ENCODE data around the gene RPS3. TPM values are rescaled to one million over a fixed set of nuclear protein-coding genes. Genes with fewer than 3 reads are reported as not detected.

RPS3 gene
- total RNA-seq, 4 donors from 2014 or later = 1,101 to 2,606 (median 1,579) TPM

DNA sequence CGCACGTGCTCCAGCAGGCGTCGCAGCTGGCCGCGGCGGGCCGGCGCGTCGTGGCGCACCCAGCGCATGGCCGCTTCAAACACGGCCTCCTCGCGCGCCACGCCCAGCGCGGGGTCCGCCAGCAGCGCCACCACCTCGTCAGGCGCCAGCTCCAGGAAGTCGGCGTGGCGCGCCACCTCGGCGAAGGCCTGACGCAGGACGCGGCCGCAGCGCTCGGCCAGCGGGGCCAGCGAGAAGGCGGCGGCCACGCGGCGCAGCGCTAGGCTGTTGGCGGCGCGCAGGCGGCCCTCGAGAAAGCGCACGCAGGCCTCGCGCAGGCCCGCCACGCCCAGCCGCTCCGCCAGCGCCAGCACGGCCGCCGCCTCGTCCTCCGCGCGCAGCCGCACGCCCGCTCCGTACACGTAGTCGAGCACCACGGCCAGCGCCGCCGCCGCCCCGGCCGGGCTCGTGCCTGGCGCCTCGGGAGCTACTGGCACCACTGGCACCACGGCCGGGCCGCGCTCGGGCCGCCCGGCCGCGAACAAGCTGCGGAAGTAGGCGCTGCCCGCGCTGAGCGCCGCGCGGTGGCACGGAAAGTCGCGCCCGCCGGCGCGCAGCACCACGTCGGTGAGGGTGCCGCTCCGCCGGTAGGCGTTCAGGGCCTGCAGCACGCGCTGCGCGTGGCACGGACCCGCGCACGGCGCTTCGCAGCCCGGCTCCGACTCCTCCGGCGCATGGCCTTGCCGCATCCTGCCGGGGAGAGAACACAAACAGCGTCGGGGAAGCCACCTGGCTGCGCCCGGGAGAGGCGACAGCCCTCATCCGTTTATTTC lies 30.8 kb downstream of the RPS3 start:
- intact Hi-C loops (cut with DNase I) = no loop called here

DNA sequence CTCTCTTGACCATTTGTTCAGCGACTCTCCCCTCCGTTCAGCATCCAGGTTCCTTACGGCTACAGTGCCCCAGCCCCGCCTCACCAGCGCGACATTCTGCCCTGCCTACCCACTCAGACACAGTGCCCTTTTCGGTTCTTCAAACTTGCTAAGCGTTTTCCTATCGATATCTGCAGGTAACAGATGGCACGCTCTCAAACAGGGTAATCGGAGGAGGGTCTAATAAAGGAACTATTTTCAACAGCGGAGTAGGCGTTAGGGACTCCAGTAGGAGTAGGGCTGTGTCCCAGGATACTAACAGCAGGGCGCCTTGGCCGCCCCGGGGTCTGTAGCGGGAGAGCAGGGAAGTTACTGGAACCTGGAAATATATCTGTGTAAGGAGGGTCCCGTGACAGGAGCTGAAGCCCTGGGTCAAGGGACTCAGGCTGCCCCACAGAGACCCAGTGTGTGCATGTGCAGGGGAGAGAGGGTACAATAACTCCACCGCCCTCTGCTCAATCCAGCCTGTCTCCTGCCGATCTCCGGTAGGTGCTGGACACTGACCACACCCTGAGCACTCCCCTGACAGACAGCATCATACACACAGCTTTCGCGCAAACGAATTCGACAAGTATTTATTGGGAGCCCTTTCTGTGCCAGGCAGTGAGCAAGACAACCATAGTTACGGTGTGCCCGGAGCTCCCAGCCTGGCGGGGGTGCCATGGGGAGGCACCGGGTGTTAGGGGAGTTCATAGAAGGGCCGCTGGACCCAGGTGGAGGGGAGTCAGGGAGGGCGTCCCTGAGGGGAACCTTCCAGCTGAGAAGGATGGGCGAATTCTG lies 31.6 kb downstream of the RPS3 start:
- no peak for TF ChIP-seq POLR2A (IDR thresholded peaks at IDR 0.05)
- peak in 1 of 6 experiments; percentile 3 for TF ChIP-seq CTCF (IDR thresholded peaks at IDR 0.05)
- Histone ChIP-seq H3K36me3 (no peaks in the 10 kb centered on the region), H3K4me3 (peak overlapping the region; percentile 27 to 67 (median 39)), H3K27ac (no peak overlapping the region), H3K27me3 (peaks cover 0 to 72% (median 5%) of the 10 kb centered on the region in 4 donors), H3K9me3 (no peaks in the 10 kb centered on the region), H3K4me1 (peaks cover 3 to 35% (median 18%) of the 10 kb centered on the region in 3 donors)
- no peak for DNase-seq
- 23 to 29% methylated on average over 23 to 24 of the region's 32 CpGs for WGBS, 2 donors
- intact Hi-C loops (cut with DNase I) = no loop called here

More for the DNA sequence above, 30.8 kb downstream of the RPS3 start:
- no peaks in the 10 kb centered on the region for H3K36me3 ChIP-seq
- peak overlapping the region in 3 of 4 donors; percentile 3 to 70 (median 38) for H3K27ac ChIP-seq
- H3K9me3 ChIP-seq = no peaks in the 10 kb centered on the region
- TF ChIP-seq POLR2A (IDR thresholded peaks at IDR 0.05) = no peak
- peak in 2 of 6 experiments; percentile 0 to 3 for TF ChIP-seq CTCF (IDR thresholded peaks at IDR 0.05)
- H3K4me3 ChIP-seq = peak overlapping the region; percentile 27 to 67 (median 39)
- no peak for DNase-seq
- H3K4me1 ChIP-seq = peaks cover 3 to 35% (median 18%) of the 10 kb centered on the region in 3 donors
- WGBS, 2 donors = 0% methylated on average over 1 to 14 of the region's 134 CpGs
- H3K27me3 ChIP-seq = peaks cover 0 to 68% (median 5%) of the 10 kb centered on the region in 4 donors

- DNase-seq = no peak
- Histone ChIP-seq H3K4me3 (no peak overlapping the region), H3K9me3 (no peaks in the 10 kb centered on the region), H3K27me3 (peaks cover 0 to 72% (median 5%) of the 10 kb centered on the region in 4 donors), H3K36me3 (no peaks in the 10 kb centered on the region), H3K27ac (no peak overlapping the region), H3K4me1 (peaks cover 3 to 35% (median 18%) of the 10 kb centered on the region in 3 donors)
- TF ChIP-seq CTCF (IDR thresholded peaks at IDR 0.05) (no peak), POLR2A (IDR thresholded peaks at IDR 0.05) (no peak)
- intact Hi-C loops (cut with DNase I) = no loop called here
- 43 to 51% methylated on average over 5 to 11 of the region's 16 CpGs for WGBS, 2 donors
Measured at GRCh38 chr11:75431533-75432525, 32.5 kb downstream of the RPS3 start.

DNA sequence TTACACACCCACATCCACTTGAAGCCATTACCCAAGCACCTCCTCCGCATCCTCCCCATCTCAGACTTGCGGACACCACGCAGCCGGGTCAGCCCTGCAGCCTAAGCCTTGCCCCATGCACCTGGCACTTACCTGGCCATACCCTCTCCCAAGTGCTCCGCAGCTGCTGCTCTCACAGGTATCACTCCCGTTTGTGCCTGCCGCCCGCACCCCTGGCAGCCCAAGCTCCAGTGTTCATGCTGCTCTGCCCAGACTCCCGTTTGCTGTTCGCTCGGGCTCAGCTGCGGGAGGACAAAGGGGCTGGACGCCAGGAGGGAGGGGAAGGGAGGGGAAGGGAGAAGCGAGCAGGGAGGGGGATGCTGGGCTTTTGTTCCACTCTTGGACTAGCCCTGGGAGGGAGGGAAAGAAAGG lies 33.6 kb downstream of the RPS3 start, which contains the start of gene KLHL35:
TSS of gene KLHL35 (minus strand) at position 293 of the 411 bp plus-strand sequence. CDS start 2,574 bp downstream, outside the sequence.
- no peaks in the 10 kb centered on the region for H3K36me3 ChIP-seq
- no peak within 1 kb of the TSS for H3K27ac ChIP-seq
- TF ChIP-seq CTCF (IDR thresholded peaks at IDR 0.05) (no peak), POLR2A (IDR thresholded peaks at IDR 0.05) (no peak)
- no peak for DNase-seq
- no peak within 1 kb of the TSS for H3K4me3 ChIP-seq
- H3K9me3 ChIP-seq = no peaks in the 10 kb centered on the region
- H3K27me3 ChIP-seq = peaks cover 0 to 70% (median 5%) of the 10 kb centered on the region in 4 donors
- intact Hi-C loops (cut with DNase I) = no loop called here
- H3K4me1 ChIP-seq = peaks cover 3 to 32% (median 18%) of the 10 kb centered on the region in 3 donors
- WGBS, 2 donors = 30 to 46% methylated on average over 6 to 12 of the region's 14 CpGs

All from esophagus squamous epithelium (tissue), 5 donors.